DMS53 treated with DMSO at 0.1 percent for 48 hours (cell line): ENCODE results near the gene MACROD1.

Experiments
- DNase-seq: peaks from one replicate; lab custom pipeline; 2025; ENCODE audit not compliant: unreplicated experiment; lab: John Stamatoyannopoulos, UW

The MACROD1 gene

DNA sequence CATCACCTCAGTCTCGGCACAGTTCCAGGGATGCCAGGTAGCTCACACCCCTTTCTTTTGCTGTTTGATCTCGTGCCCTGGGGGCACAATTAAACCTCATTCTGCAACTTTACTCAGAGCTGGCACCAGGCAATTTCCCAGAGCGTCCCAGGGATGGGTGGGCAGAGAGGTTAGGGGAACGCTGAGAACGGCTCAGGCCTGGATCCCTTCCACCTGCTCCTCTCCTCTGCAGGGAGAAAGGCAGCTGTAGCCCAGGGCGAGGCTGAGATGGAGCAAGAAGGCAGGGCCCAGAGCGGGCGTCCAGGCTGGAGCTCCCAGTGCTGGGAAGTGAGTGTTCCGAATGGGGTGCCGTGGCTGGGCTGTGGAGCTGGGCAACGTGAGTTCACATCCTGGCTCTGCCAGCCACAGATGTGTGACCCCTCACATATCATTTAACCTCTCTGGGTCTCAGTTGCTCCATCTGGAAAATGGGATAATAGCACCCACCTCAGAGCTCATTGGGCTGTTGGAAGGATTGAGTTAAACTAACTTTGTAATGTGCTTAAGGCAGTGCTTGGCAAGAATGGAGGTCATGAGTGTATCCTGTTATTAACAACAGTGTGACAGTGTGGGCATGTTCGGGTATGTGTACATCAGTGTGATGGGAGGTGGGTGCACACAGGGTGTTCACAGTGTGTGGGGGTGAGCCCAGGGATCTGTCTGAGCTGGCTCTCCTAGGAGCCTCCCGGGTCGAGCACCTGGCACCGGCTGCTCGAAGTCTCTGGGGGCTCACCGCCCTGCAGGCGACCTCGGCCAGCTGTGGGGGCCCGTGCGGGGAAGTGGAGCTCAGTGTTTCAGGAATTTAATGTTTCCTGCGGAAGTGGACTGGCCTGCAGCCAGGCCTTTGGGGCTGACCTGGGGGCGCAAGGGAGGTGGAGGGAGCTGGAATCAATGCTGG, 164.2 kb downstream of the MACROD1 start:
- no peak for DNase-seq

DNA sequence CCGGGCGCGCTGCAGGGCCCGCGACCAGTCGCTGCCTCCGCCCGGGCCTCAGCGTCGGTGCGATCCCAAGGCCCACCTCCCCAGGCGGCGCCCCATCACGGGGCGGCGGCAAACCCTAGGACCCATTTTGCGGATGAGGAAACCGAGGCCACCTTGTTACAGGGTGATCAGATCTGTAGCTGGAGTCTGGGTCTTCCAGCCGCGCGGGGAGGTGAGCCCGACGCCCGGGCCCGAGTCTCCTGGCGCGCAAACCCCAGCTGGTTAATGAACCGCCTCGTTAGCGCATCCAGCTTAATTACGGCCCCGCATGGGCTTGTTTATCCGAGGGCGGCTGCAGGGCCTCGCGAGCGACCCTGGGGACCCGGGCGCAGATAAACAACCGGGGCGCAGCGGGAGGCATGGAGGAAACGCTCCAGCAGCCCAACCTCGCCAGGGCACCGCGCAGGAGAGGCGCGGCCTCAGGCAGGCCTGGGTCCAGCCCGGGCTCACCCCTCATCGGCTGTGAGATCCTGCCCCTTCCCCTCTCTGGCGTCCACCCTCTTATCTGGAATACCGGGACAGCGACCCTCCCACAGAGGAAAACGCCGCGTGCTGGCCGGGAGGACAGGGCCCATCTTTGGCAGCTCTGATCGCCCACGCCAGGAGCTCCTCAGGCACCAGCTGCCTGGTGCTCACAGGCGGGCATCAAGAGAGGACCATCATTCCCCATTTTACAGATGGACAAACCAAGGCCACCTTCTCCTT, 165.0 kb downstream of the MACROD1 start:
- DNase-seq = no peak

DNA sequence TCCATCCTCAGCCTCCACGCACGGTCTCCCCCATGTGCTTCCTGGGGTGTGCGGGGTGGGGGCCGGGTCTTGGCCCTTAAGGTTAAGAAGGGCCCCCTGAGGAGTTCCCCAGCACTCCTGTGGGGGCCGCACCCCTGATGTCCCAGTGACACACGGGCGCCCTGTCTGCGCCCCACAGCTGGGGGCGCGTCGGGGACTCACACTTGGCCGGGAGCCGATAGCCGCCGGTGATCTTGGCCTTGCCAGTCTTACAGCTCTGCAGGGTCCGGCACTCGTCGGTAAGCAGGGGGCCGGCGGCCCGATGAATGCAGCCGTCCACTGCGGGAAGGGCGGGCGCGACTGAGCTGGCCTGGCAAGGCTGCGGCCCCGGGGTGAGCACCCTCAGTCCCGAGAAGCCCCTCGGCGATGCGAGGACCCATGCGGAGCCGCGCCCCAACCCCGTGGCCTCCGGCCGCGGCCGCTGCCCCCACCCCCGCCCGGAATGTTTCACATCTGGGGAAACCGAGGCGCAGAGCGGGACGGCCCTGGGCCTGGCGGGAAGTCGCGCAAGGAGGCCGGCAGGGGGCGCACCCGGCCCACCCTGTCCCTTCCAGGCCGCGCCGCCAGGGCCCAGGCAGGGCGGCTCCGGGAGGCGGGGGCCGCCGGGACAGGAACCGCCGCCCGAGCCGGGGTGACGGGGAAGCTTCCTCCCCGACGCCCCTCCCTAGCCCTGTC, 165.7 kb downstream of the MACROD1 start:
- DNase-seq = no peak

DNA sequence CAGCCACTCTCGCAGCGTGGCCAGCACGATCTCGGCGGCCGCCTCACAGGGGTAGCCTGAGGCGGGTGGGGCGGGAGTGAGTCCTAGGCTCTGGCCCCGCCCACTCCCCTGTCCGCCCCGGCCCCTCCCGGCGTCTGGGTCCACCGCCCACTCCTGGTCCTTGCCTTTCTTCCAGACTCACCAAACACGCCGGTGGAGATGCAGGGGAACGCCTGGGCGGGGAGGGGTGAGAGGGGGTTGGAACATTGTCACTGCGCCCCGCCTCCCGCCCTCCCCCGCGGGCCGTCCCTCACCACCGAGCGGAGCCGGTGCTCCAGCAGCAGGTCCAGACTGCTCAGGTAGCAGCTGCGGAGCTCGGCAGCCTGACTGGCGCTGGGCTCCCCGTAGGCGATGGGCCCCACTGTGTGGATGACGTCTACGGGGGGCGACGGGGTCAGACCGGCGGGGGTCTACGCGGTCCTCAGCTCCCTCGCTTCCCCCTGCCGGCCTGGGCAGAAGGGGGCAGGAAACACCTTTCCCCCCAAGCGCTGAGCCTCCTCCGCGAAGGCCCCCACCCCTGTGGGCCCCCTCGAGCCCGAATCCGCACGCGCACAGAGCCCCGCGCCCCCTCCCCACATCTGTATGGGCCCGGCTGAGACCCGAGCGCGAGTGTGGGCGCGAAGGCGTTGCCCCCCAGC, 166.4 kb downstream of the MACROD1 start:
- DNase-seq = no peak

GRCh38 chr11:63998558-63999348, 167.2 kb downstream of the MACROD1 start:
- no peak for DNase-seq

- DNase-seq = no peak
Measured at GRCh38 chr11:63997801-63998337, 168.0 kb downstream of the MACROD1 start.

DNA sequence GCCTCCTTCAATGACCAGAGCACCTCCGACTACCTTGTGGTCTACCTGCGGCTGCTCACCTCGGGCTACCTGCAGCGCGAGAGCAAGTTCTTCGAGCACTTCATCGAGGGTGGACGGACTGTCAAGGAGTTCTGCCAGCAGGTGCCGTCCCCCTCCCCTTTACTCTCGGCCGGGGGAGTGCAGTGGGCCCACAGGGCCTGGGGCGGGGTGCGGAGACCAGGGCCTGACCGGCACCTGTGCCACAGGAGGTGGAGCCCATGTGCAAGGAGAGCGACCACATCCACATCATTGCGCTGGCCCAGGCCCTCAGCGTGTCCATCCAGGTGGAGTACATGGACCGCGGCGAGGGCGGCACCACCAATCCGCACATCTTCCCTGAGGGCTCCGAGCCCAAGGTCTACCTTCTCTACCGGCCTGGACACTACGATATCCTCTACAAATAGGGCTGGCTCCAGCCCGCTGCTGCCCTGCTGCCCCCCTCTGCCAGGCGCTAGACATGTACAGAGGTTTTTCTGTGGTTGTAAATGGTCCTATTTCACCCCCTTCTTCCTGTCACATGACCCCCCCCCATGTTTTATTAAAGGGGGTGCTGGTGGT, 168.7 kb downstream of the MACROD1 start:
- no peak for DNase-seq

DNA sequence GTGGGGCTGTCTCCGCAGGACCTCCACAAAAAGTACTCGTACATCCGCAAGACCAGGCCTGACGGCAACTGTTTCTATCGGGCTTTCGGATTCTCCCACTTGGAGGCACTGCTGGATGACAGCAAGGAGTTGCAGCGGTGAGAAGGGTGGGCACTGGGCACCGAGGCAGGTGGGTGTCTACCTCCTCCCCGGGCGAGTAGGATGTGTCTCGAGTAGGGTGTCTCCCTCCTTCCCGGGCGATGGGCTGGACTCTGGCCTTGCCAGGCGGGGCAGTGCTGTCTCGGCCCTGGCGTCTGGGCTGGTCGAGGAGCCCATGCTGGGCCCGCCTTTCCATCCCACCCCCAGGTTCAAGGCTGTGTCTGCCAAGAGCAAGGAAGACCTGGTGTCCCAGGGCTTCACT, 169.4 kb downstream of the MACROD1 start:
- DNase-seq = no peak

GRCh38 chr11:63993993-63994392, 171.9 kb downstream of the MACROD1 start:
- DNase-seq = no peak

GRCh38 chr11:63993100-63993499, 172.8 kb downstream of the MACROD1 start:
- DNase-seq = no peak

- no peak for DNase-seq
Measured at GRCh38 chr11:63991558-63991957, 174.4 kb downstream of the MACROD1 start.

DNA sequence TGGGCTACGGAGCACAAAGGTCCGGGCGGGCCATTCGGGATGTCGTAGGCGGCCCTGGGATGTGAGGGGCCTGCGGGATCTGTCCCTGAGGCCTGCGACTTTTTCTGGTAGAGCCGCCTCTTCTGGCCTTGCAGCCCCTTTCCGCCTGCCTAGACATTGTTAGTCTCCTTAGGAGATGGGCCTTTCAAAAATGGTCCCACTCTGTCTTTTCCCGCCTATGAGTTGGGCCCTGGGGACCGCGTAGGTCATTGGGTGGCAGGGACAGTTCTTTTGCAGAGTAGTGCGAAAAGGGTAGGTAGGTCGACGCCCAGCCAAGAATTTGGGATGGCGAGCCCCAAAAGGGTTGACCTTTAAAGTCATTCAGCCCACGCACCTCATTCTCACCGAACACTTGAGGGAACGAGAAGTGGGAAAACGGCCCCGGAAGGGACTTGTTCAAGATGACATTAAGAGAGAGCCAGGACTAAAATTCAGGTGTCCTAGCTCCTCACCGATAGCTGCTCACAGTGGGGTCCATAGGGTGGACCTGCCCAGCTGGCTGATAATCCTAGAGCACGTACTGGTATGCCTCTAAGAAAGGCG, 178.9 kb downstream of the MACROD1 start:
- DNase-seq = no peak

DNA sequence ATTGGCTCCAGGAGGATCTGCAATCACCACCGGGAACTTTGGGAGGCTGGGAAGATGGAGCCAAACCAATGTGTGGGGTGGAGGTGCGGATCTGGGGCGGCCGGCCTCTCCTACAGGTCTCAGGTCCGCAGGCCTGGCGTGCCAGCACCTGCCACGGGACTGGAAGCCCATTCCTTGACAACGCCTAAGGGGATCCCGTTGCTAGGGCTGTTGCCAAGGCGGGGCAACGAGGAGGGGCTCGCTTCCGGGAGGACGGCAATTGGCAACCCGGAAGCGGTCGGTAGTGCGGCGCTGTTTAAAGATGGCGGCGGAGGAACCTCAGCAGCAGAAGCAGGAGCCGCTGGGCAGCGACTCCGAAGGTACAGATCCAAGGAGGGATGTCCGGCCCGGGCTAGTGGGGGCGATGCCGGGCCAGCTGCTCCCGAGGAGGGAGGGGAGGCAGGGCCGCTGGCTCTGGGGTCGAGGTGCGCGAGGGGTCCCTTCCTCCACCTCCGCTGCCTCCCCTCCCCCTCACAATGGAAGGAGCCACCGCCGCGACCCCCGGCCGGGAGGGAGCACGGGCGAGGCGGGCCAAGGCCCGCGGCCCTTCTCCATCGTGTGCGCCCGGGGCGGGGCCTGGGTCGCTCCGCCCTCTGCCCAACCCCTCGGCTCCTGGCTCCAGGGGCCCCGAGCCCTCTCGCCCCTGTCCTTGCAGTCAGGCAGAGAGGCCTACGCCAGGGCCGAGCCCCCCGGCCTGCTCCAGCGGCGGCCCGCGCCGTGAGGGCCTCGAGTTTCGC, 179.6 kb downstream of the MACROD1 start, which contains the start of gene OTUB1:
Gene OTUB1, plus strand, starts transcription at position 283 of the 776 bp plus-strand sequence. Its CDS starts 19 bp downstream, at position 302.
- peak; percentile 87 for DNase-seq

DNA sequence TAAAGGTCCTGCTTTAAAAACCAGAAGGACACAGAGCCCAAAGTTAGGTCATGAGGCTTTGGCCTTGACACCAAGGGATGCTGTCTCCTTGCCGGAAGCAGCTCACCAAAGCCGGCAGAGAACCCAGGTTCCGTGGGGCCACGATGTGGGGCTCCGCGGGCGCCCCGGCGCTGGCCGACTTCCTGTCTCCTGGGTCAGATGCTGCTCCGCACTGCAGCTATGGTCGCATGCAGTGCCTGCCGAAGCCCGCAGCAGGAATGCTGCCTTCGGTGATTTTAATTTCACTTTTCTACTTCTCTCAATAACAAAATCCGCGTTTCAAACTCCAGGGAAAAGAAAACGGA, 180.1 kb downstream of the MACROD1 start:
- no peak for DNase-seq

- no peak for DNase-seq
Measured at GRCh38 chr11:63979426-63979825, 186.5 kb downstream of the MACROD1 start.

GRCh38 chr11:63978551-63979239, 187.2 kb downstream of the MACROD1 start:
- DNase-seq = no peak

- DNase-seq = peak; percentile 99
Measured at GRCh38 chr11:63974259-63975143, 191.4 kb downstream of the MACROD1 start, which contains the start of gene COX8A. COX8A (plus strand) TSS chr11:63974620; CDS start chr11:63974681, 61 bp downstream.
